Endothelial cell of hepatic sinusoid (primary cell): ENCODE data around the gene CERS5.

Source experiments
- in situ Hi-C: cut with HindIII; loops from 2 replicates; pipeline ENCODE4 v1.10.0; 2017; ENCODE audit warnings: low sequenced_read_pairs

Gene CERS5

DNA sequence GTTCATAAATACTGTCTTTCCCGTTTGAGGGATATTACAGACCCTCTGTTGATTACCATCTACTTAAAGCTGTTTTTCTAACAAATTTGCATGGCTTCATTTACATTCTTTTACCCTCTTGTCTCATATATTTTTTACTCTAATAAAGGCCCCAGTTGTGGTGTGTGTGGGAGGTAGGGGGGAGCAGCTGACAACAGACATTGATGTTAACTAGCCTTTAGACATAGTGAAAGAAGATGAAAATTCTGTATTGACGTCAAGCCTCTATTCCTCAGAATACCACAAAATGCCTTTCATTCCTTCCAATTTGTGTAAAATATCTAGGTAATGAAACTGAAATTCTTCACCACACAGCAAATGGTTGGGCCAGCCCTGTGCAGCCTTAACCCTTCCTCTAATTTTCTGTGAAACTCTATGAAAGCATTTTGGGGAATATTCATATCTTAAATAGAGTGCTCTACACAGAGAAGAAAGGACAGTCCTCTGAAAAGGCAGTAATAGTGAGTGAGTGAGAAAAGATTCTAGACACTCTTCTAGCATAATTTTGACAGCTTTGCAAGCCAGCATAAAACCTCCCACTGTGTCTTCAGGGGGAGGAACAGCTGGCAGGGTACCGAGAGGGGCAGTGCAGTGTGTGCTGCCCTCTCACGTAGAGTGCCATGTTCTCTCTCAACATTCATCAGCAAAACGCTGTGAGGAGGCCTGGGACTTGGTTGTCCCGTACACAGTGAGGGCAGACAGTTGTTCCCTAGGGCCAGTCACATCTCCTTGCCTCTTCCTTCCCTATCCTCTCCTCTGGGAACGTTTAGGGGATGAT, 20.1 kb upstream of the CERS5 start:
- in situ Hi-C loops: no loop called here

- in situ Hi-C loops: no loop called here
Measured at GRCh38 chr12:50186681-50187080, 19.5 kb upstream of the CERS5 start.

DNA sequence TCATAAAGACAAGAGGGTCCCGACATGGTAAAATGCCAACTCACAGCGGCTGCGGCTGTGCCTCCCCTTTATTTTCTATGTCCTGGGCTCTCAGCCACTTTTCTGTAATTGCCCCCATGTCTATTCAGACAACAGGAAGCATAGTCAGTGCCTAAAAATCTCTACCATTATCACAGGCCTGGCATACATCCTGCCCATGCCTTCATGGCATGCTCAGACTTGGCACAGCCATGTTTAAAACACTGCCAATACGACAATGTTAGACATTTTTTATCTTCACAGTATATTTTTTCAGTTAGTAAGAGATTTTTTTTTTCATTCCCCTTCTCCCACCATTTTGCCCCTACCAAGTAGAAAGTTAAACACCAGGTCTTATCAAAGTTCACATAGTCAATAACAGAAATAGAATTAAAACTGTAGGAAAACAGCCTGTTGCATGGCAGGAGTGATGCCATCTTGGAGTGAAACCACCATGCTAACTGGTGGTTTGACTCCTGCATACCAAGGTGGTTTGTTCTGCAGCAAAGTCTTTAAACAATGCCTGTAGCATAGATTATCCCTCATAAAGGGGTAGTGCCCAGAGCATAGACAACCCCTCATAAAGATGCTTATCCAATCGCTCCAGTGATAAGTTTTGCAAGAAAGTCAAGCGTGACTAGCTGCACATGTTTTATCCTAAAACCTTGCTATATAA, 18.9 kb upstream of the CERS5 start:
- in situ Hi-C loops: no loop called here

GRCh38 chr12:50185301-50185895, 18.2 kb upstream of the CERS5 start:
- in situ Hi-C loops: no loop called here

GRCh38 chr12:50184261-50184660, 17.1 kb upstream of the CERS5 start:
- in situ Hi-C loops: no loop called here

- in situ Hi-C loops: no loop called here
Measured at GRCh38 chr12:50182461-50182860, 15.3 kb upstream of the CERS5 start.

DNA sequence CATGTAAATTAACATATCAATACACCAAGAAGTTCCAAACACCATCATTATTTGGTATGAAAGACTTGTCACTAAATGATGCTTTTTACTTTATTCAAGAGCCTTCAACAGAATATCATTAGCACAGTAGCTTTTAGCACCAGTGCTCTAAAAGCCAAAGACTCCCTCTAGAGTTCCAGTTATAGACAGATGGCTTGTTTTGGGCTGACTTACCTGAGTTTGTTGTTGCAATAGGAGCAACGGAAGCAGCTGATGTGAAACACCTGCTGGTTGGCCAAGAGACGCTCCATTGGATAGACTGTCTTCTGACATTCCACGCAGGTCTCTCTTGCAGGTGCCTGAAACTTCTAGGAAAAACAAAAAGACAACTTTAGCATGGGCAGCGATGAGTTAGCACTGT, 14.5 kb upstream of the CERS5 start:
- in situ Hi-C loops: no loop called here

DNA sequence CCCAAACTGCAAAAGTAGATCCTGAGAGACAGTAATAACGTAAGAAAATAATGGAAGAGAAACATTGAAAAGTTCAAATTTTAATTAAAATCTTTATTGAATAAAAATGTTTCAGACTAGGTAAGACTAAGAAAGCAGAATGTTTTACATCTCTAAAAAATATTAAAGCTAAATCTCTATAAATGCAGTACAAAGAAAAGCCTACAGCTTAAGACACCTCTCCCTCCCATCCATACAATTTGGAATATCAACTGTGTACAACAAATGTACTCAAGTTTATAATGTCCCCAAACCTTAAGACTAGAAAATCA, 8.5 kb upstream of the CERS5 start:
- in situ Hi-C loops: loop anchor here (5.0 kb wide), 1 partner anchor 88 kb away; the partner anchor contains the start of gene SMARCD1

DNA sequence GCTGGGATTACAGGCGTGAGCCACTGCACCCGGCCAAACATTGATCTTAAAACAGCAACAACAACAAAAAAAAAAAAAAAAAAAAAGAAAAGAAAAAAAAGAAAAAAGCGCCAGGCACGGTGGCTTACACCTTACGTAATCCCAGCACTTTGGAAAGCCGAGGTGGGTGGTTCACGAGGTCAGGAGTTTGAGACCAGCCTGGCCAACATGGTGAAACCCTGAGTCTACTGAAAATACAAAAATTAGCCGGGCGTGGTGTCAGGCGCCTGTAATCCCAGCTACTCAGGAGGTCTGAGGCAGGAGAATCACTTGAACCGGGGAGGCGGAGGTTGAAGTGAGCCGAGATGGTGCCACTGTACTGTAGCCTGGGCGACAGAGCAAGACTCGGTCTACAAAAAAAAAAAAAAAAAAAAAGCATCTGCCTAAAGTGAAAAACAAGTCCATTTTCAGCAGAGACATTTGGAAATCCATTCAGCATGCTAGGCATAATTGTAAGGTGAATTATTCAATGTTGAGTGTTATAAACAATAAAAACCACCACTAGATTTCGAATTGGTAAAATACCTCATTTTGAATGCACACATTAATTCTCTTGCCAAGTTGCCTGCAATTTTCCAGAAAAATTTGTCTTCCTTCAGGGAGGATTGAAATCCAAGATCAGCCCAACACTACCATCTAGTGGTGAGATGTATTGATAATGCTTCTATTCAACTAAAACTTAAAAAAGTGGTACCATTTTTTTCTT, 8.0 kb upstream of the CERS5 start:
- in situ Hi-C loops: loop anchor here (5.0 kb wide), 1 partner anchor 88 kb away; the partner anchor contains the start of gene SMARCD1

DNA sequence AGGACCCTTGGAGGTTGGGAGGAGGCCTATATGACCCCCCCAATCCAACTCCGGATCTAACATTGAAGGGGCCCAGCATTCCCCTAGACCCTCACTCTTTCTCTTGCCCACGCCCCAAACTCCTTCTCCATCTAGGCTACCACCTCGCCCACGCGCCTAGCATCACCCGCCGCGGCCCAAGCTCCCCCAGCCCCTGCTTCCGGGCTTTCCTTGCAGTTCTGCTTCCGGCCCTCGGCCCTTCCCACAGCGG, 445 bp downstream of the CERS5 start:
- in situ Hi-C loops: no loop called here

- in situ Hi-C loops: no loop called here
Measured at GRCh38 chr12:50164963-50165362, 2.2 kb downstream of the CERS5 start.

- in situ Hi-C loops: no loop called here
Measured at GRCh38 chr12:50162230-50162629, 4.9 kb downstream of the CERS5 start.

- in situ Hi-C loops: no loop called here
Measured at GRCh38 chr12:50160643-50161042, 6.5 kb downstream of the CERS5 start.

- in situ Hi-C loops: no loop called here
Measured at GRCh38 chr12:50157259-50157658, 9.9 kb downstream of the CERS5 start.

GRCh38 chr12:50156641-50157040, 10.5 kb downstream of the CERS5 start:
- in situ Hi-C loops: no loop called here

GRCh38 chr12:50154947-50155346, 12.2 kb downstream of the CERS5 start:
- in situ Hi-C loops: loop anchor here (5.0 kb wide), 1 partner anchor 48 kb away; no protein-coding TSS in a partner anchor

DNA sequence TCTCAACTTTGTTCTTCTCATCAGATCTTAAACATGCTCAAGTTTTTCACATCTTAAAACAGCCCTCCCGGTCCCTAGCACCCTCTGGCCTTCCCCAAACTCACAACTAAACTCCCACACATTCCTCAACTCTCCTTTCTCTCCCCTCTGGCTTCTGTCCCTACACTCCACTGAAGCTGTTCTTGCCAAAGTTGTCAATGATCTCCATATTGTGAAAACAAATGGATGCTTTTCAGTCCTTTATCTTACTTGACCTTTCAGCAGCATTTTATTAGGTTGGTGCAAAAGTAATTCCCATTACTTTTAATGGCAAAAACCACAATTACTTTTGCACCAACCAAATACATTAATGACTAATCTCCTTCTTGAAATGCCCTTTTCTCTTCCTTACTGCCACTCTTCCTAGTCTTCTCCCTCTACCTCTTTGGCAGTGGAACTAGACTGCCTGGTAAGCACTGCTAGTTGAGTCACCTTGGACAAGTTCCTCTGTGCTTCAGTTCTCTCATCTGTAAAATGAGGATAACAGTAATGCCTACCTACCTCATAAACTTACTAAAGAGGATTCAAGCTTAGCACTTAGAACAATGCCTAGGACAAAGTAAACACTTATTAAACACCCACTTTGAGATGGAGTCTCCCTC, 16.0 kb downstream of the CERS5 start:
- in situ Hi-C loops: loop anchor here (5.0 kb wide), 1 partner anchor 44 kb away; no protein-coding TSS in a partner anchor

- in situ Hi-C loops: loop anchor here (5.0 kb wide), 1 partner anchor 48 kb away; no protein-coding TSS in a partner anchor
Measured at GRCh38 chr12:50149311-50149710, 17.9 kb downstream of the CERS5 start.

- in situ Hi-C loops: loop anchor here (5.0 kb wide), 1 partner anchor 49 kb away; no protein-coding TSS in a partner anchor
Measured at GRCh38 chr12:50148011-50148410, 19.2 kb downstream of the CERS5 start.

DNA sequence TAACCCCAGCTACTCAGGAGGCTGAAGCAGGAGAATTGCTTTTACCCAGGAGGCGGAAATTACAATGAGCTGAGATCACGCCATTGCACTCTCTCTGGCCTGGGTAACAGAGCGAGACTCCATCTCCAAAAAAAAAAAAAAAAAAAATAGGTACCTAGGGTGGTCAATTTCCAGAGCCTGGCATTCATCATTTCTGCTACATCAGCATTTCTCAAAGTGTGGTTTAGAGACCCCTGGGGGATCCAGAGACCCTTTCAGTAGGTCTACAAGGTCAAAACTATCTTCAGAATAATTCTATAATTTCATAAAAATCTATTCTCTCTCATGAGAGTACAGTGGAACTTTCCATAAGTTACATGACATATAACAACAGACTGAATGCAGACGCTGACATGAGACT, 19.9 kb downstream of the CERS5 start:
- in situ Hi-C loops: loop anchor here (5.0 kb wide), 1 partner anchor 50 kb away; no protein-coding TSS in a partner anchor

DNA sequence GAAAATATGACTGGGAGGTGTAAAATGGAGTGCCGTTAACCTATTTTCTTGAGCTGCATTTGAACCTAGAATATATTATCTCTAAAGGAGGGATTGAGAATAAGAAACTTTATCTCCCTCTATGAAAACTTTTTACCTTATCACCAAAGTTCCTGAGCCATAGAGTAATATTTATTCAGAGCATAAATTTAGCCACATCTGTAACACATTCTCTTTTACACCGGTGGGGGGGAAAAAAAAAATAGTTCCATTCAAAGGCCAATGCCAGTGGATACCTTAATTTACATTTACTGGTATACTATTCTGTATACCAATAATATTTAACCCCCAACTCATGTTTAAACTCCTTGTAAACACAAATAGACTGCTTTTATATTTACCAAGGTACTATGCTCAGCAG, 21.7 kb downstream of the CERS5 start:
- in situ Hi-C loops: loop anchor here (5.0 kb wide), 1 partner anchor 52 kb away; no protein-coding TSS in a partner anchor
